Measurements from ENCODE around the gene BTBD2.

The BTBD2 gene

DNA sequence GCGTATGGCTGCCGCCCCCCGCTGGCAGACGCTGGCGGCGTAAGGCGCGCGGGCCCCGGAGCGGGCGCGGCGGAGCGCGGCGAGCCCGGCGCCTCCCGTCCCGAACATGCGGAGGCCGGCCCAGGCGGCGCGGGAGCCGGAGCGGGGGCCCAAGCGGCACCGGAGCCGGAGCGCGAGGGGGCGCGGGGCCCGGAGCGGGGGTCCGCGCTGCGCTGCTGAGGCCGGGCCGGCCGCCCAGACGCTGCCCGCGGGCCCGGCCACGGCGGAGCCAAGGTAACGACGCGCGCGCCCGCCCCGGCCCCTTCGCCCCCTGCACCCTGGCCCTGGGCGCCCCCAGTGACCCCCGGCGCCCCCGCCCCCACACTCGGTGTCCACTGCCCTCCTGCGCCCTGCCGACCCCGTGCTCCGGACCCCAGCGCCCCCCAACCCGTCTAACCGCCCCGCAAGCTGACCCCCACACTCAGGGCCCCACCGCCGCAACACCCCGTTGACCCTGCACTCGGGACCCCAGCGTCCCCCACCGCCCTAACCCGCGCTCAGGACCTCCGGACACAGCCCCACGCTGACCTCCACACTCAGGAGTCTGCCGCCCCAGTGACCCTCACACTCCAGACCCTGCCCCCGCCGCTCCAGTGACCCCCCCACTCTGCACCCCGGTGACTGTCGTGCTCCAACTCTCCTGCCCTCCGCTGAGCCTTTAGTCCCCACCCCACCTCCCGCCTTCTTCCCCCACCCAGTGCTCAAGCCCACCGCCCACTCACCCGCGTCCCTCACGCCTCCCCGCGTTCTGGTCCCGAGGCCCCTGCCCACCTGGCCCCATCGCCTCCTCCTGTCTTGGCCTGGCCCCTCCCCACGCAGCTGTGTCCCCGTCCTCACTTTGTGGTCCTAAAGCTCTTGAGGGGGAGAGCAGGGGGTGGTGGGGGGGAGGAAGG is 74.1 kb downstream of the BTBD2 start, which contains the start of gene CSNK1G2:
TSS of gene CSNK1G2 (plus strand) at position 27 of the 932 bp plus-strand sequence. CDS start 28,601 bp downstream, outside the sequence.
- no peak for DNase-seq (ENCODE audit: low read depth in 2 of 2)

DNA sequence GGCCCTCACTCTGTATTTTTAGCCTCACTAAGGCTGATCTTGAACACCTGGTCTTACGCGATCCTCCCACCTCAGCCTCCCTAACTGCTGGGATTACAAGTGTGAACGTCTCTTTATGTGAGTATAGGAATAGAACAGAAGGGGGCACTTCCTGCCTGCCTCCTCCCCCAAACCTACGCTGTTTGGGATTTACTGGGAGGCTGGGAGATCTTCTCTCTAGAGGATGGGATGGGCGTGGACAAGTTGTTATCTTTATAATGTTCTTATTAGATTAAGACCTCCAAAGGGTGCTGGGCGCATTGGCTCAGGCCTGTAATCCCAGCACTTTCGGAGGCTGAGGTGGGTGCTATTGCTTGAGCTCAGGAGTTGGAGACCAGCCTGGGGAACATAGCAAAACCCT is 77.4 kb downstream of the BTBD2 start:
- no peak for DNase-seq (ENCODE audit: low read depth in 2 of 2)

DNA sequence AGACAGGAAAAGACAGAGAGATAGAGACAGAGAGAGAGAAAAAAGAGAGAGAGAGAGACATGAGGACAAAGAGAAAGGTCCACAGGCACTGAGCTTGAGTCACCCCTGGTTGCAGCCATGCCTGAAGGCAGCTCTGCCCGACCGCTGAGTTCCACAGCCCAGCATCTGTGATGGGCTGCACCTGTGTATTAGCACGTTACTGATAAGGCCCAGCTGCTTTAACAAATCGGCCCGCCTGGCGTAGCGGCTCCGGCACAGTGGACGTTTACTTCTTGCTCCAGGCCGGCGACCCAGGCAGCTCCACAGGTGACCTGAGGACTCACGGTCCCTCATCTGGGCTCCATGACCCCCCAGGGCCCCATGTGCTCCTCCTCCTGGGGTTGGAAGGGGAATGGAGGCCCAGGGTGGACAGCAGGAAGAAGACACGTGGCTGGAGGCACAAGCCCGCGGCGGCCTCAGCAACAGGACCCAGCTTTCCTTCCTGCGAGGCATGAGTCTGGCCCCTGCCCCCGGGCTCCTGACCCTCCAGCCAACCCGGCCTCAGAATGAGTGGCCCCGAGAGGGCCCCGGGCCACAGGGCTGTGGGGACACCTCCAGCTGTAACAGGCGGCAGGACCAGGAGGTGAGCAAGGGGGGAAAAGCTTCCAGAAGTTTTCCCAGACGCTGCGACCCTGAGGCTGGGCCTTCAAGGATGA is 78.5 kb downstream of the BTBD2 start:
- no peak for DNase-seq (ENCODE audit: low read depth in 2 of 2)

DNA sequence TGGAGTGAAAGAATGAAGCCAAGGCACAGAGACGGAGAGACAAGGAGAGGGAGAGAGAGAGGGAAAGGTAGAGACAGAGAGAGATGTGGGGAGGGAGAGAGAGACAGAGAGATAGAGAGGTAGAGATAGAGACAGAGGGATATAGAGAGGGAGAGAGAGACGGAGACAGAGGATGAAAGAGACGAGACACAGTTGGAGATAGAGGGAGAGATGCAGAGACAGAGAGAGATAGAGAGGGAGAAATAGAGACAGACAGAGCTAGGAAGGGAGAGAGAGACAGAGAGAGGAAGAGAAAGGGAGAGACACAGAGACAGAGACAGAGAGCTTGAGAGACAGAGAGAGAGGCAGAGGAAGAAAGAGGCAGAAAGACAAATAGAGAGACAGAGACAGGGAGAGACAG is 79.1 kb downstream of the BTBD2 start:
- no peak for DNase-seq (ENCODE audit: low read depth in 2 of 2)

- DNase-seq (ENCODE audit: low read depth in 2 of 2), result no peak
Measured at GRCh38 chr19:1935484-1936208, 79.9 kb downstream of the BTBD2 start.

All from fibroblast of skin of left biceps (primary cell).